SK-N-SH (cell line): ENCODE results near the gene PPP1R37. TPM values are rescaled to one million over a fixed set of nuclear protein-coding genes. Genes with fewer than 3 reads are reported as not detected.

ENCODE experiments used
- CTCF ChIA-PET: fragments of 300-600, 350-600 bp; formaldehyde crosslinking; extraction: SDS; loops from one replicate; lab custom pipeline; 2021; lab: Yijun Ruan, JAX
- POLR2A ChIA-PET: fragments of 350-600 bp; sonication (Branson Sonifier 250); formaldehyde crosslinking; extraction: SDS; loops from one replicate; lab custom pipeline; 2020; ENCODE audit warnings: antibody characterized with exemption, inconsistent platforms; lab: Yijun Ruan, JAX
- DNase-seq: peaks from one replicate; pipeline ENCODE4 v3.0.0; 2012
- H2AFZ ChIP-seq: fragments of 200-600 bp; sonication (generic); 2 replicates; pipeline ENCODE4 v1.8.1; 2016; ENCODE audit warnings: antibody characterized with exemption, mild to moderate bottlenecking, low read depth
- H3F3A ChIP-seq: fragments of 200-600 bp; sonication (generic); replicated peaks from 2 replicates; pipeline ENCODE3; 2016; ENCODE audit warnings: antibody characterized with exemption, mild to moderate bottlenecking; ENCODE audit not compliant: insufficient read depth
- H3K27ac ChIP-seq, 2 experiments: fragments of 200-500 bp in 1 of 2; fragments of 200-600 bp in 1 of 2; sonication (Bioruptor generic) in 1 of 2; sonication (generic), shearing (Covaris generic) in 1 of 2; 2 replicates each; pipeline versions ENCODE4 v1.5.1 to v1.6.1; 2014 to 2016; ENCODE audit warnings: low read depth in 2 of 2, inconsistent platforms in 1 of 2, low read length in 1 of 2, mild to moderate bottlenecking in 1 of 2, mixed read lengths in 1 of 2
- H3K27me3 ChIP-seq: fragments of 200-600 bp; sonication (generic), shearing (Covaris generic); 2 replicates; pipeline ENCODE4 v1.6.1; 2016; ENCODE audit warnings: mixed run types; ENCODE audit not compliant: insufficient read depth
- H3K36me3 ChIP-seq, 2 experiments: fragments of 200-500 bp in 1 of 2; fragments of 200-600 bp in 1 of 2; sonication (Bioruptor generic) in 1 of 2; sonication (generic) in 1 of 2; replicated peaks in 1 of 2; 2 replicates each; pipeline versions ENCODE3 to v1.5.1; 2014 to 2016; ENCODE audit warnings: low read length in 1 of 2, mild to moderate bottlenecking in 1 of 2; ENCODE audit not compliant: insufficient read depth in 2 of 2, control insufficient read depth in 1 of 2
- H3K4me1 ChIP-seq, 2 experiments: fragments of 200-500 bp in 1 of 2; fragments of 200-600 bp in 1 of 2; sonication (Bioruptor generic) in 1 of 2; sonication (generic), shearing (Covaris generic) in 1 of 2; 2 replicates each; pipeline versions ENCODE4 v1.5.1 to v1.6.1; 2014 to 2016; ENCODE audit warnings: low read depth in 1 of 2, low read length in 1 of 2, mixed run types in 1 of 2; ENCODE audit not compliant: insufficient read depth in 2 of 2, control insufficient read depth in 1 of 2
- H3K4me2 ChIP-seq: fragments of 200-600 bp; sonication (generic), shearing (Covaris generic); 2 replicates; pipeline ENCODE4 v1.6.1; 2017; ENCODE audit warnings: mixed run types
- H3K4me3 ChIP-seq, 2 experiments: fragments of 200-500 bp in 1 of 2; fragments of 200-600 bp in 1 of 2; sonication (Bioruptor generic) in 1 of 2; sonication (generic), shearing (Covaris generic) in 1 of 2; 2 replicates each; pipeline versions ENCODE4 v1.5.1 to v1.8.1; 2014 to 2016; ENCODE audit warnings: low read depth in 2 of 2, inconsistent platforms in 1 of 2, low read length in 1 of 2, mild to moderate bottlenecking in 1 of 2, mixed read lengths in 1 of 2, moderate library complexity in 1 of 2
- H3K79me2 ChIP-seq: fragments of 200-600 bp; sonication (generic); 2 replicates; pipeline ENCODE4 v1.8.1; 2017; ENCODE audit warnings: mild to moderate bottlenecking; ENCODE audit not compliant: insufficient read depth
- H3K9ac ChIP-seq: fragments of 200-600 bp; sonication (generic); 2 replicates; pipeline ENCODE4 v1.6.1; 2017; ENCODE audit warnings: mixed run types
- H3K9me2 ChIP-seq: fragments of 200-600 bp; sonication (generic); 2 replicates; pipeline ENCODE4 v1.6.1; 2017; ENCODE audit warnings: mixed run types
- H3K9me3 ChIP-seq: fragments of 200-600 bp; sonication (generic); 2 replicates; pipeline ENCODE4 v1.6.1; 2017; ENCODE audit warnings: mixed run types, mild to moderate bottlenecking, moderate library complexity
- H4K20me1 ChIP-seq: fragments of 200-600 bp; sonication (generic); 2 replicates; pipeline ENCODE4 v1.6.1; 2017; ENCODE audit warnings: mild to moderate bottlenecking, mixed run types; ENCODE audit not compliant: insufficient read depth
- CHD2 ChIP-seq: fragments of 150-350 bp; IDR thresholded peaks from 2 replicates; pipeline ENCODE4 v1.6.1; 2018; ENCODE audit warnings: low read length; ENCODE audit not compliant: partially characterized antibody
- CTCF ChIP-seq: fragments of 200-600 bp; sonication (generic); IDR thresholded peaks from 2 replicates; pipeline ENCODE4 v1.6.1; 2017; ENCODE audit warnings: antibody characterized with exemption, mild to moderate bottlenecking, moderate library complexity
- ELF1 ChIP-seq: IDR thresholded peaks from 2 replicates; pipeline ENCODE4 v1.4.0; 2012
- FOXJ3 ChIP-seq: sonication (generic); formaldehyde crosslinking; IDR thresholded peaks from 2 replicates; pipeline ENCODE4 v1.5.1; 2020; ENCODE audit warnings: mild to moderate bottlenecking, missing genetic modification reagents
- GABPA ChIP-seq: IDR thresholded peaks from 2 replicates; pipeline ENCODE4 v1.4.0; 2012; ENCODE audit warnings: low read depth, mild to moderate bottlenecking
- IRF3 ChIP-seq: fragments of 150-350 bp; IDR thresholded peaks from 2 replicates; pipeline ENCODE4 v1.6.1; 2016; ENCODE audit warnings: mild to moderate bottlenecking, low read depth, low read length
- JUND ChIP-seq: IDR thresholded peaks from 2 replicates; pipeline ENCODE4 v1.4.0; 2012
- NFIC ChIP-seq: IDR thresholded peaks from 2 replicates; pipeline ENCODE4 v1.4.0; 2012; ENCODE audit warnings: borderline replicate concordance
- NRF1 ChIP-seq: IDR thresholded peaks from 2 replicates; pipeline ENCODE4 v1.6.1; 2012; ENCODE audit warnings: low read depth, mild to moderate bottlenecking, low read length
- POLR2AphosphoS5 ChIP-seq: IDR thresholded peaks from 2 replicates; pipeline ENCODE4 v1.6.1; 2012; ENCODE audit warnings: low read depth, low read length
- RCOR1 ChIP-seq: fragments of 150-350 bp; IDR thresholded peaks from 2 replicates; pipeline ENCODE4 v1.6.1; 2017; ENCODE audit warnings: antibody characterized with exemption, low read length
- REST ChIP-seq: IDR thresholded peaks from 2 replicates; pipeline ENCODE4 v1.6.1; 2012; ENCODE audit warnings: mild to moderate bottlenecking, low read depth, low read length, moderate library complexity
- SMC3 ChIP-seq: IDR thresholded peaks from 2 replicates; pipeline ENCODE4 v1.6.1; 2012; ENCODE audit warnings: low read depth, low read length, improper control_type of control experiment
- TAF1 ChIP-seq: IDR thresholded peaks from 2 replicates; pipeline ENCODE4 v1.6.1; 2012; ENCODE audit warnings: low read depth, mild to moderate bottlenecking, low read length, moderate library complexity, borderline replicate concordance
- TCF12 ChIP-seq: IDR thresholded peaks from 2 replicates; pipeline ENCODE4 v1.4.0; 2012
- USF1 ChIP-seq: IDR thresholded peaks from 2 replicates; pipeline ENCODE4 v1.4.0; 2012; ENCODE audit warnings: low read depth, borderline replicate concordance
- USF2 ChIP-seq: fragments of 150-350 bp; IDR thresholded peaks from 2 replicates; pipeline ENCODE4 v1.6.1; 2017; ENCODE audit warnings: antibody characterized with exemption, low read length, low read depth, borderline replicate concordance
- WGBS: methylation state at CpG from one replicate; pipeline ENCODE4 v1.1.6; 2017; ENCODE audit warnings: low lambda C conversion rate; 5-methylcytosine and 5-hydroxymethylcytosine counted together
- polyA plus RNA-seq, 3 experiments: library from polyadenylated mRNA; depleted of rRNA; stranded (reverse); fragments of >200 nt; gene quantifications; 2 replicates each; pipeline ENCODE4 v1.2.3, GENCODE V29; 2012

Gene PPP1R37
- polyA plus RNA-seq, 1 of the 3 experiments (the other 2 are of a cell fraction) = 24.4 TPM

- TF ChIP-seq REST (no peak), CHD2 (no peak), TCF12 (no peak), CTCF (peak; percentile 74), GABPA (no peak), JUND (no peak), USF2 (no peak)
- TF ChIP-seq, all 33 proteins: peak for 4
Measured at GRCh38 chr19:45125975-45126493, 33.1 kb downstream of the PPP1R37 start (continued).

GRCh38 chr19:45126654-45127053 lies 33.7 kb downstream of the PPP1R37 start:
- no peak overlapping the region for H3K27ac ChIP-seq
- no peak for DNase-seq
- H3K9me2 ChIP-seq = no peaks in the 10 kb centered on the region
- no peaks in the 10 kb centered on the region for H3K27me3 ChIP-seq
- H3K4me2 ChIP-seq = no peak overlapping the region
- H3K4me3 ChIP-seq = no peak overlapping the region
- H2AFZ ChIP-seq = no peak overlapping the region
- H3K9me3 ChIP-seq = no peaks in the 10 kb centered on the region
- no peaks in the 10 kb centered on the region for H3K36me3 ChIP-seq
- H4K20me1 ChIP-seq = peaks cover 85% of the 10 kb centered on the region
- 87% methylated on average over 7 of the region's 7 CpGs for WGBS
- H3K4me1 ChIP-seq = peaks cover 0 to 21% of the 10 kb centered on the region in 2 experiments; a peak in 1 of 4 replicates
- TF ChIP-seq USF2 = no peak
- no peak for TF ChIP-seq GABPA
- TF ChIP-seq RCOR1 = no peak
- no peak for TF ChIP-seq ELF1
- no peak for TF ChIP-seq SMC3
- TF ChIP-seq USF1 = no peak
- TF ChIP-seq CHD2 = no peak
- TF ChIP-seq POLR2AphosphoS5 = no peak
- TF ChIP-seq NFIC = no peak
- no peak for TF ChIP-seq FOXJ3 (CRISPR knock-in tag)
- no peak for TF ChIP-seq IRF3
- no peak for TF ChIP-seq TAF1
- TF ChIP-seq NRF1 = no peak
- TF ChIP-seq JUND = no peak
- POLR2A ChIA-PET = no interaction called here
- no peak overlapping the region for H3K9ac ChIP-seq
- peaks cover 59% of the 10 kb centered on the region for H3K79me2 ChIP-seq
- no peaks in the 10 kb centered on the region for H3F3A ChIP-seq
- CTCF ChIA-PET = interaction anchor here (0.7 to 2.7 kb wide), 10 partner anchors 10 to 99 kb away, joined by 3 to 24 read pairs (median 3); partner anchors contain the start of gene PPP1R37
